Sigmoid colon (tissue), 4 donors: Measurements from ENCODE around the gene BRD2.

Source experiments
- CTCF ChIP-seq, 4 experiments: fragments of 450-650 bp in 3 of 4; fragments of 200-600 bp in 1 of 4; IDR thresholded peaks; one replicate each; pipeline ENCODE4 v1.5.1; 2016 to 2019; ENCODE audit warnings: antibody characterized with exemption in 4 of 4, mild to moderate bottlenecking in 3 of 4, moderate library complexity in 2 of 4
- EP300 ChIP-seq, 4 donors: sonication (generic); formaldehyde crosslinking; IDR thresholded peaks; one replicate each; pipeline ENCODE4 v1.6.1; 2017; ENCODE audit warnings: antibody characterized with exemption in 4 of 4
- POLR2A ChIP-seq, 2 donors: fragments of 450-650 bp; IDR thresholded peaks; one replicate each; pipeline ENCODE4 v1.6.1; 2016; ENCODE audit warnings: antibody characterized with exemption in 2 of 2, mild to moderate bottlenecking in 2 of 2, moderate library complexity in 2 of 2
- POLR2AphosphoS5 ChIP-seq, 4 donors: sonication (generic); formaldehyde crosslinking; IDR thresholded peaks; one replicate each; pipeline ENCODE4 v1.6.1; 2017; ENCODE audit warnings: antibody characterized with exemption in 4 of 4

GRCh38 chr6:33000055-33000454 lies 31.7 kb downstream of the BRD2 start:
- TF ChIP-seq CTCF (IDR thresholded peaks at IDR 0.05) (no peak), POLR2A (IDR thresholded peaks at IDR 0.05) (no peak), POLR2AphosphoS5 (IDR thresholded peaks at IDR 0.05) (no peak), EP300 (IDR thresholded peaks at IDR 0.05) (no peak)
